Measurements from ENCODE around the gene TMEM127. TPM values are rescaled to one million over a fixed set of nuclear protein-coding genes. Genes with fewer than 3 reads are reported as not detected.

The TMEM127 gene
- total and polyA plus RNA-seq, 9 donors: 26.9 to 55.1 (median 46.3) TPM

DNA sequence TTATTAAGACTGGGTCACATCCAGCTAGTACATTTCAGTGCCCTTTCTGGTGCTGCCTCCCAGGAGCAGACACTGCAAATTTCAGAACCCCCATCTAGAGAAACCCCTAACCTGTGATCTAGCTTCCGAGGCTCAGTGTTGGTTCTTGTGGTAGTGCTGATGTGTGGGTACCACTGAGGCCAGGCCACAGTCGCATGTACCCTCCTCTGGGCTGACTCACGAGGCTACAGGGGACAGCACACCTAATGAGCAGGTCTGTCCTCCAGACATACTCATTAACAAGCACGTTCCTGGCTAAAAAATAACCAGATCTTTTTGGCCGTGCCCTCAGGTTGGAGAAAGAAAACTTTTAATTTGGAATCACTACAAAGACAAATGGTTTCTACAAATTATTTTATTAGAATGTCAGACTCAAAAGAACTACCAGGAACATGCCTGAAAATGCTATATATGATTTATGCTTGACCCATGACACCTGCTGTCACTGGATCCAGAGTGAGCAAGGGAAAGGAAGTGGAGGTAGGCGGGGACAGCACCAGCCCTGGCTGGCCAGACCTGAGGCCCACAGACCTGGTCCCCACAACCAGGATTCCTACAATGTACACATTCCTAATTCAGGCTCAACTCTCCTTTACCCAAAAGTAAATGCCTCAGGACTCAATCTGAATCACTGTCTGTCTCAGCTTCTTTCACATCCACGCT is 8.7 kb upstream of the TMEM127 start:
- no peaks in the 10 kb centered on the region for H3K4me1 ChIP-seq (ENCODE audit: insufficient read depth)
- 59 to 73% (median 68%) methylated on average over 7 of the region's 7 CpGs for WGBS, 3 donors
- H3K27ac ChIP-seq: no peak overlapping the region
- H3K36me3 ChIP-seq: no peaks in the 10 kb centered on the region
- H3K4me3 ChIP-seq: no peak overlapping the region
- no peaks in the 10 kb centered on the region for H3K9me3 ChIP-seq
- intact Hi-C loops (cut with DNase I): no loop called here
- no peak for DNase-seq
- no peaks in the 10 kb centered on the region for H3K27me3 ChIP-seq
- TF ChIP-seq POLR2A (IDR thresholded peaks at IDR 0.05): no peak
- TF ChIP-seq, protein P1, sequence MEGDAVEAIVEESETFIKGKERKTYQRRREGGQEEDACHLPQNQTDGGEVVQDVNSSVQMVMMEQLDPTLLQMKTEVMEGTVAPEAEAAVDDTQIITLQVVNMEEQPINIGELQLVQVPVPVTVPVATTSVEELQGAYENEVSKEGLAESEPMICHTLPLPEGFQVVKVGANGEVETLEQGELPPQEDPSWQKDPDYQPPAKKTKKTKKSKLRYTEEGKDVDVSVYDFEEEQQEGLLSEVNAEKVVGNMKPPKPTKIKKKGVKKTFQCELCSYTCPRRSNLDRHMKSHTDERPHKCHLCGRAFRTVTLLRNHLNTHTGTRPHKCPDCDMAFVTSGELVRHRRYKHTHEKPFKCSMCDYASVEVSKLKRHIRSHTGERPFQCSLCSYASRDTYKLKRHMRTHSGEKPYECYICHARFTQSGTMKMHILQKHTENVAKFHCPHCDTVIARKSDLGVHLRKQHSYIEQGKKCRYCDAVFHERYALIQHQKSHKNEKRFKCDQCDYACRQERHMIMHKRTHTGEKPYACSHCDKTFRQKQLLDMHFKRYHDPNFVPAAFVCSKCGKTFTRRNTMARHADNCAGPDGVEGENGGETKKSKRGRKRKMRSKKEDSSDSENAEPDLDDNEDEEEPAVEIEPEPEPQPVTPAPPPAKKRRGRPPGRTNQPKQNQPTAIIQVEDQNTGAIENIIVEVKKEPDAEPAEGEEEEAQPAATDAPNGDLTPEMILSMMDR (IDR thresholded peaks at IDR 0.05): no peak
- no peak for TF ChIP-seq EP300 (IDR thresholded peaks at IDR 0.05)

DNA sequence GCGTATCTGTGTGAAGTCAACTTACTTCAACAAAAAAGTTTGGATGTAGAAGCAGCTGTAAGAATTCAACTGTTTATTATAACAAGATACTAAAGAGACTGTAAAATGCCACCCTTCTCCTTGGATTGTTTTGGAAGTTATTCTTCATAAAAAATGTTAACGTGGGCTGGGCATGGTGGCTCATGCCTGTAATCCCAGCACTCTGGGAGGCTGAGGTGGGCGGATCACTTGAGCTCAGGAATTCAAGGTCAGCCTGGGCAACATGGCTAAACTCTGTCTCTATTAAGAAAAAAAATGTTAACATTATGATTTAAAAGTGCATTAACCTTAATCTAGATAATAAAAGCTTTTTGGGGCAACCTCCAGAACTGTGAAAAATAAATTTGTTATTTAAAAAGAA is 8.0 kb upstream of the TMEM127 start:
- Histone ChIP-seq H3K4me3 (no peak overlapping the region), H3K36me3 (no peaks in the 10 kb centered on the region), H3K27me3 (no peaks in the 10 kb centered on the region), H3K9me3 (no peaks in the 10 kb centered on the region), H3K4me1 (ENCODE audit: insufficient read depth) (no peaks in the 10 kb centered on the region), H3K27ac (no peak overlapping the region)
- no peak for DNase-seq
- intact Hi-C loops (cut with DNase I): no loop called here
- WGBS, 3 donors: 13 to 25% (median 14%) methylated on average over 3 of the region's 3 CpGs
- TF ChIP-seq POLR2A (IDR thresholded peaks at IDR 0.05) (no peak), EP300 (IDR thresholded peaks at IDR 0.05) (no peak)
- TF ChIP-seq, protein P1 (IDR thresholded peaks at IDR 0.05): no peak

DNA sequence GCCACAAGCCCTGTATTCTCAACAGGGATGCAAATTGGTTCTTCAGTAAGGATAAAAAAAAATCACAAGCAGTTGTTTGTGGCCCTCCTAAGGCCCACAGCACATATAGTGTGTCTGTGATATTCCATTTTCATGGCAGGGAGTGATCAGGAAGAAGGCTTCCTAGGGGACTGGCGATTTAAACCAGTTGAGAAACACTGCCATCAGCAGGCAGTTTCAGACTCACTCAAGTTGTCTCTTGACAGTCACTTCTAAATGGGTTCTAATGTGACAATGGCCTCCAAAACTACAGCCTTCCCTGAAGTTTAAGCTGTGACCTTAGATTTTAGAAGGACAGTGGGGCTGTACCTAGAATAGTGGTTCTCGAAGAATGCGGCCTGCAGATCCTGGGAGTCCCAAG is 6.2 kb upstream of the TMEM127 start:
- no peak for DNase-seq
- Histone ChIP-seq H3K4me1 (ENCODE audit: insufficient read depth) (peaks cover 4% of the 10 kb centered on the region), H3K27ac (no peak overlapping the region), H3K36me3 (no peaks in the 10 kb centered on the region), H3K27me3 (no peaks in the 10 kb centered on the region), H3K9me3 (no peaks in the 10 kb centered on the region), H3K4me3 (no peak overlapping the region)
- 90 to 95% (median 92%) methylated on average over 3 of the region's 3 CpGs for WGBS, 3 donors
- intact Hi-C loops (cut with DNase I): no loop called here
- TF ChIP-seq, protein P1 (IDR thresholded peaks at IDR 0.05): no peak
- TF ChIP-seq POLR2A (IDR thresholded peaks at IDR 0.05) (no peak), EP300 (IDR thresholded peaks at IDR 0.05) (no peak)

DNA sequence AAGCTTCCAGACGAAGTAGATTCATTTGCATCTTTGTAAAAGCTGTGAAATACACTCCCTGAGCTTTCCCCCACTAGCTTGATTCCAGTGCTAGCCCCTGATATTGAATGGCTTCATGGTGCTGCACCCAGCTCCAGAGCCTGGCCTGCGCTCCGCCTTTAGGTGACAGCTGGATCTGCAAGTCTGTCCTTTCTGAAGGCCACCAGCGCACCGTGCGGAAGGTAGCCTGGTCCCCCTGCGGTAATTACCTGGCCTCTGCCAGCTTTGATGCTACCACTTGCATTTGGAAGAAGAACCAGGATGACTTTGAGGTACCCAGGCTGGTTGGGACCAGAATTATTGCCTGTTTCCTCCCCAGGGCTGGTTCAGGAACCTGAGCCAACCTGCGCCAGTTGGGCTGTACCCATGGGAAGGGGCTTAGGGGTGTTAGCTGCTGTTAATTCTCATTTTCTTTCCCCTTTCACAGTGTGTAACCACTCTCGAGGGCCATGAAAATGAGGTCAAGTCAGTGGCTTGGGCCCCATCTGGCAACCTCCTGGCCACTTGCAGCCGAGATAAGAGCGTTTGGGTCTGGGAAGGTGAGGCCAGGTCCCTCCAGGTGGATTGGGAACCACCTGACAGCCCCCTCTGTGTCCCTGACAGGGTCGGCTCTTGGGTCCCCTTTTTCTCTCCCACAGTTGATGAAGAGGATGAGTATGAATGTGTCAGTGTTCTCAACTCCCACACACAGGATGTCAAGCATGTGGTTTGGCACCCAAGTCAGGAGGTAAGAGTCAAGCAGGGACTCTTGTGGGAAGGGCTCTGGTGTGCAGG is 1.6 kb upstream of the TMEM127 start:
- 67 to 80% (median 68%) methylated on average over 12 of the region's 12 CpGs for WGBS, 3 donors
- H3K27me3 ChIP-seq: no peaks in the 10 kb centered on the region
- H3K27ac ChIP-seq: no peak overlapping the region
- no peaks in the 10 kb centered on the region for H3K36me3 ChIP-seq
- DNase-seq: peak in 3 of 5 donors; percentile 37 to 50 (median 45)
- intact Hi-C loops (cut with DNase I): loop anchor here in 2 of 4 donors (2.0 to 10.0 kb wide), 3 partner anchors 37 to 123 kb away; partner anchors contain the start of genes DUSP2 (in 1 of the 2), SNRNP200 (in 1 of the 2) and STARD7 (in 1 of the 2)
- H3K4me3 ChIP-seq: no peak overlapping the region
- no peak for TF ChIP-seq EP300 (IDR thresholded peaks at IDR 0.05)
- TF ChIP-seq, protein P1 (IDR thresholded peaks at IDR 0.05): no peak
- no peak for TF ChIP-seq POLR2A (IDR thresholded peaks at IDR 0.05)
- H3K9me3 ChIP-seq: no peaks in the 10 kb centered on the region
- peaks cover 13% of the 10 kb centered on the region for H3K4me1 ChIP-seq (ENCODE audit: insufficient read depth)

All from ovary (tissue), 9 donors.